ENCODE data around the gene CGNL1.

Gene CGNL1

GRCh38 chr15:57500979-57501576, 124.8 kb downstream of the CGNL1 start:
- no peak for FAIRE-seq

- no peak for FAIRE-seq
Measured at GRCh38 chr15:57502116-57502515, 125.8 kb downstream of the CGNL1 start.

GRCh38 chr15:57503051-57503702, 126.9 kb downstream of the CGNL1 start:
- no peak for FAIRE-seq

- FAIRE-seq = no peak
Measured at GRCh38 chr15:57503911-57504598, 127.8 kb downstream of the CGNL1 start.

- no peak for FAIRE-seq
Measured at GRCh38 chr15:57504599-57504940, 128.3 kb downstream of the CGNL1 start.

GRCh38 chr15:57505056-57505715, 128.9 kb downstream of the CGNL1 start:
- no peak for FAIRE-seq

GRCh38 chr15:57505949-57506391, 129.7 kb downstream of the CGNL1 start:
- FAIRE-seq = no peak

GRCh38 chr15:57506422-57506821, 130.1 kb downstream of the CGNL1 start:
- FAIRE-seq = no peak

GRCh38 chr15:57507111-57507510, 130.8 kb downstream of the CGNL1 start:
- no peak for FAIRE-seq

- no peak for FAIRE-seq
Measured at GRCh38 chr15:57509126-57509525, 132.8 kb downstream of the CGNL1 start.

GRCh38 chr15:57509965-57510364, 133.7 kb downstream of the CGNL1 start:
- FAIRE-seq = no peak

GRCh38 chr15:57510647-57511046, 134.3 kb downstream of the CGNL1 start:
- FAIRE-seq = no peak

- FAIRE-seq = no peak
Measured at GRCh38 chr15:57516327-57517029, 140.2 kb downstream of the CGNL1 start.

- FAIRE-seq = no peak
Measured at GRCh38 chr15:57517030-57517671, 140.8 kb downstream of the CGNL1 start.

GRCh38 chr15:57518779-57519405, 142.6 kb downstream of the CGNL1 start:
- no peak for FAIRE-seq

- FAIRE-seq = no peak
Measured at GRCh38 chr15:57519806-57520205, 143.5 kb downstream of the CGNL1 start.

GRCh38 chr15:57521503-57521902, 145.2 kb downstream of the CGNL1 start:
- no peak for FAIRE-seq

- no peak for FAIRE-seq
Measured at GRCh38 chr15:57522148-57522547, 145.8 kb downstream of the CGNL1 start.

- FAIRE-seq = no peak
Measured at GRCh38 chr15:57525581-57525980, 149.3 kb downstream of the CGNL1 start.

GRCh38 chr15:57526076-57526475, 149.8 kb downstream of the CGNL1 start:
- FAIRE-seq = no peak

GRCh38 chr15:57526615-57527014, 150.3 kb downstream of the CGNL1 start:
- FAIRE-seq = no peak
